Ishikawa (cell line): Measurements from ENCODE around the gene BMF.

ENCODE experiments used
- CREB1 ChIP-seq: IDR thresholded peaks from 2 replicates; pipeline ENCODE4 v1.6.1; 2012; ENCODE audit warnings: low read depth
- EGR1 ChIP-seq: IDR thresholded peaks from 2 replicates; pipeline ENCODE4 v1.6.1; 2012
- EP300 ChIP-seq: IDR thresholded peaks from 2 replicates; pipeline ENCODE4 v1.6.1; 2012; ENCODE audit warnings: borderline replicate concordance
- FOXM1 ChIP-seq: IDR thresholded peaks from 2 replicates; pipeline ENCODE4 v1.6.1; 2012; ENCODE audit warnings: low read depth, borderline replicate concordance
- MAX ChIP-seq: IDR thresholded peaks from 2 replicates; pipeline ENCODE4 v1.6.1; 2012
- TAF1 ChIP-seq: IDR thresholded peaks from 2 replicates; pipeline ENCODE4 v1.6.1; 2012; ENCODE audit warnings: low read depth, mild to moderate bottlenecking
- TEAD4 ChIP-seq: IDR thresholded peaks from 2 replicates; pipeline ENCODE4 v1.6.1; 2012
- YY1 ChIP-seq: IDR thresholded peaks from 2 replicates; pipeline ENCODE4 v1.6.1; 2012; ENCODE audit warnings: low read depth
- ZBTB7A ChIP-seq: IDR thresholded peaks from 2 replicates; pipeline ENCODE4 v1.6.1; 2012; ENCODE audit warnings: low read depth
- TF ChIP-seq, protein P1 (sequence below): IDR thresholded peaks from 2 replicates; pipeline ENCODE4 v1.6.1; 2012; ENCODE audit warnings: low read depth, mild to moderate bottlenecking

- TF ChIP-seq YY1 (no peak), MAX (no peak), TEAD4 (no peak), FOXM1 (no peak), EP300 (no peak), EGR1 (no peak), CREB1 (no peak), TAF1 (no peak), ZBTB7A (no peak)
- TF ChIP-seq, protein P1, sequence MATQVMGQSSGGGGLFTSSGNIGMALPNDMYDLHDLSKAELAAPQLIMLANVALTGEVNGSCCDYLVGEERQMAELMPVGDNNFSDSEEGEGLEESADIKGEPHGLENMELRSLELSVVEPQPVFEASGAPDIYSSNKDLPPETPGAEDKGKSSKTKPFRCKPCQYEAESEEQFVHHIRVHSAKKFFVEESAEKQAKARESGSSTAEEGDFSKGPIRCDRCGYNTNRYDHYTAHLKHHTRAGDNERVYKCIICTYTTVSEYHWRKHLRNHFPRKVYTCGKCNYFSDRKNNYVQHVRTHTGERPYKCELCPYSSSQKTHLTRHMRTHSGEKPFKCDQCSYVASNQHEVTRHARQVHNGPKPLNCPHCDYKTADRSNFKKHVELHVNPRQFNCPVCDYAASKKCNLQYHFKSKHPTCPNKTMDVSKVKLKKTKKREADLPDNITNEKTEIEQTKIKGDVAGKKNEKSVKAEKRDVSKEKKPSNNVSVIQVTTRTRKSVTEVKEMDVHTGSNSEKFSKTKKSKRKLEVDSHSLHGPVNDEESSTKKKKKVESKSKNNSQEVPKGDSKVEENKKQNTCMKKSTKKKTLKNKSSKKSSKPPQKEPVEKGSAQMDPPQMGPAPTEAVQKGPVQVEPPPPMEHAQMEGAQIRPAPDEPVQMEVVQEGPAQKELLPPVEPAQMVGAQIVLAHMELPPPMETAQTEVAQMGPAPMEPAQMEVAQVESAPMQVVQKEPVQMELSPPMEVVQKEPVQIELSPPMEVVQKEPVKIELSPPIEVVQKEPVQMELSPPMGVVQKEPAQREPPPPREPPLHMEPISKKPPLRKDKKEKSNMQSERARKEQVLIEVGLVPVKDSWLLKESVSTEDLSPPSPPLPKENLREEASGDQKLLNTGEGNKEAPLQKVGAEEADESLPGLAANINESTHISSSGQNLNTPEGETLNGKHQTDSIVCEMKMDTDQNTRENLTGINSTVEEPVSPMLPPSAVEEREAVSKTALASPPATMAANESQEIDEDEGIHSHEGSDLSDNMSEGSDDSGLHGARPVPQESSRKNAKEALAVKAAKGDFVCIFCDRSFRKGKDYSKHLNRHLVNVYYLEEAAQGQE, result no peak
Observed at GRCh38 chr15:40075298-40076044, 33.2 kb downstream of the BMF start.
